ENCODE results near the gene SYNDIG1.

SYNDIG1 gene

DNA sequence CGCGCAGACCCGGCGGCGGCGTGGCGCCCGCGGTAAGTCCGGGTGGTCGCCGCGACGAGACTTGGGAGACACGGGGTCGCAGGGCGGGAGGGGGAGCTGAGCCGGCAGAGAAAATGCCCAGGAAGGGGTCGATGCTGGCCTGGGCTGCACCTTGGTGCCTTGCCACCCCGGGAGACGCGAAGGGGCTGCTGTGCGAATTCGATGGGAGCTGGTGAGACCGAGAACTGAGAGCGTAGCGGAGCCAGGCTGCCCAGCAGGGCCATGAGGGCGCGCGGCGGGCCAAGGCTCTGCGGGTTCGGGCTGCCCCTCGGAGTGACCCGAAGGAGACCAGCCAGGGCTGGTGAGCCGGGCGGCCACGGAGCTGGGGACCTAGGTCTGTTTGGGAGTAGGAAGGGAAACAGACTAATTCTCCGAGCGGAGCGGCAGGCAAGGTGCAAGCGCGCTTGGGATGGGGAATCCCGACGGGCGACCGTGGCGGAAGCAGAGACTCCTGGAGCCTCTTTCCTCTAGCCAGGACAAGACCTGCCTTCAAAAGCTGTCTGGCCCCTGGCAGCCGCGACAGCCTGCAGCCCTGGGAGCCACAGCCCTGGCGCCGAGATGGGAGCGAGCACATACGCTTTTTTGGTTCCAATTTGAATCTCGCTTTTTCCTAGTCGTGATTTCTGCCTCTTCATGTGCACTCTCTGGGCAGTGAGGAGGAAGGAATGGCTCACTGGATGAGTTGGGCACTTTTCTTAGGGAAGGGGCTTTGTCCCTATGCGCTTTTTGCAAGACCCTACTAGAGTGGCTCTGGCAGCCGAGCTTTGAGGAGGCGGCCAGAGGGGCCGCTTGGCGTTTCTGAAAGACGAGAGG is 691 bp downstream of the SYNDIG1 start:
- TF ChIP-seq, protein P1, sequence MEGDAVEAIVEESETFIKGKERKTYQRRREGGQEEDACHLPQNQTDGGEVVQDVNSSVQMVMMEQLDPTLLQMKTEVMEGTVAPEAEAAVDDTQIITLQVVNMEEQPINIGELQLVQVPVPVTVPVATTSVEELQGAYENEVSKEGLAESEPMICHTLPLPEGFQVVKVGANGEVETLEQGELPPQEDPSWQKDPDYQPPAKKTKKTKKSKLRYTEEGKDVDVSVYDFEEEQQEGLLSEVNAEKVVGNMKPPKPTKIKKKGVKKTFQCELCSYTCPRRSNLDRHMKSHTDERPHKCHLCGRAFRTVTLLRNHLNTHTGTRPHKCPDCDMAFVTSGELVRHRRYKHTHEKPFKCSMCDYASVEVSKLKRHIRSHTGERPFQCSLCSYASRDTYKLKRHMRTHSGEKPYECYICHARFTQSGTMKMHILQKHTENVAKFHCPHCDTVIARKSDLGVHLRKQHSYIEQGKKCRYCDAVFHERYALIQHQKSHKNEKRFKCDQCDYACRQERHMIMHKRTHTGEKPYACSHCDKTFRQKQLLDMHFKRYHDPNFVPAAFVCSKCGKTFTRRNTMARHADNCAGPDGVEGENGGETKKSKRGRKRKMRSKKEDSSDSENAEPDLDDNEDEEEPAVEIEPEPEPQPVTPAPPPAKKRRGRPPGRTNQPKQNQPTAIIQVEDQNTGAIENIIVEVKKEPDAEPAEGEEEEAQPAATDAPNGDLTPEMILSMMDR (IDR thresholded peaks at IDR 0.05; ENCODE audit: insufficient read depth, low read depth, low read length, missing control alignments): no peak
- H3K4me3 ChIP-seq (ENCODE audit: low read length): no peak overlapping the region
- peak; percentile 26 for DNase-seq (ENCODE audit: low read depth)

DNA sequence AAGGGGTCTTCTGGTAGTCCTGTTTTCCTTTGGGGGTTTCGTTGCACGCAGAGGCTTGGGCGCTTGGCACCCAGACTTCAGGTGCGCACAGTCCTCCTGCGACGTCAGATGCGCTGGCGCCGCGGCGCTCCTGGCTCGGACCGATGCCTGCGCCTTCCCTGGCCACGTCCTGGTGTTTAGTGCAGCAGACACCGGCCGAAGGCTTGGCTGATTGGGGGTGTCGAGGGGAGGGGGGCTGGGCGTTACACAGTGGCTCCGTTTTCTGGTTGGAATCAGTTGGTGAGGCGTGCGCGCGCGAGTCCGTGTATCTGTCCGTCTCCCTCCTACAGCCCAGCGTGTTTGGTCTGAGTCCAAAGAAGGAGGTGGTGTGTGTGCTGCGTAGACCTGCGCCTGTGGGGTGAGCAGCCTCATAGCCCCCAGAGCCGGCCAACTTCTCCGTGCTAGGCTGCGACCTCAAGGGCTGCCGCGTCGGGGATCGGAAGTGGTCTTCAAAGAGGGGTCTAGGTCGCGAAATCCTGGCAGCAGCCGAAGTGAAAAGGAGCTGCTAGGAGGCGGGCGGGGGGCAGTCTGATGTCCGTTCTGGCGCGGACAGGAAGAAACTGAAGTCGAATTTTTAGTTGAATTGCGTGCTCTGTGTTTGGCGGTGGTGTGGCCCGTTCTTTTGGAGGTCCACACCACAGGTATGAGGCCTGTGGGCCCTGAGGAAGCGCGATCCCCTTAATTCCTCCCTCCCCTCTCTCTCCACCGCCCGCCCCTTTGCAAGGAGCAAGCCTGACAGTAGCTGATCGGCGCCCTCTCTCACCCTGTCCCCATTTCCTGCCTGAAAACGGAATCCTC is 1.5 kb downstream of the SYNDIG1 start:
- H3K4me3 ChIP-seq (ENCODE audit: low read length): no peak overlapping the region
- TF ChIP-seq, protein P1 (IDR thresholded peaks at IDR 0.05; ENCODE audit: insufficient read depth, low read depth, low read length, missing control alignments): no peak
- peak; percentile 14 for DNase-seq (ENCODE audit: low read depth)

DNA sequence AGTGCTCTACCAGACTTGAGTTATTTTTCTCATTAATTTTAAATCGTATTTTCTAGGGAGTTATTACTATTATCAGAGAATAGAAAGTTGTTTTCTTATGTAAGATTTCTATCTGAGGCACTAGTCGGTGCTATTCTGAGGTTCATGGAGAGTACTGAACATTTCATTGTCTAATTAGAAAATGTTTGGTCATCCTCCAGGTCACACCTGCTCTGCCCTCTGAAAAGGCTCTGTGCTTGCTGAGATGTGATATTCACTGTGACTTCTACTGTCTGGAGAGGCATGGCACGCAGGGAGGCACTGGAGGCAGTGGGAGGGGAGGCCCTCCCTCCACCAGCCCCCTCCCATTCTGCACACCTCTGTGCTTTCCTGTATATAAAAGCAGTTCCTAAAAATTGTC is 3.0 kb downstream of the SYNDIG1 start:
- no peak overlapping the region for H3K4me3 ChIP-seq (ENCODE audit: low read length)
- TF ChIP-seq, protein P1 (IDR thresholded peaks at IDR 0.05; ENCODE audit: insufficient read depth, low read depth, low read length, missing control alignments): no peak
- DNase-seq (ENCODE audit: low read depth): no peak

DNA sequence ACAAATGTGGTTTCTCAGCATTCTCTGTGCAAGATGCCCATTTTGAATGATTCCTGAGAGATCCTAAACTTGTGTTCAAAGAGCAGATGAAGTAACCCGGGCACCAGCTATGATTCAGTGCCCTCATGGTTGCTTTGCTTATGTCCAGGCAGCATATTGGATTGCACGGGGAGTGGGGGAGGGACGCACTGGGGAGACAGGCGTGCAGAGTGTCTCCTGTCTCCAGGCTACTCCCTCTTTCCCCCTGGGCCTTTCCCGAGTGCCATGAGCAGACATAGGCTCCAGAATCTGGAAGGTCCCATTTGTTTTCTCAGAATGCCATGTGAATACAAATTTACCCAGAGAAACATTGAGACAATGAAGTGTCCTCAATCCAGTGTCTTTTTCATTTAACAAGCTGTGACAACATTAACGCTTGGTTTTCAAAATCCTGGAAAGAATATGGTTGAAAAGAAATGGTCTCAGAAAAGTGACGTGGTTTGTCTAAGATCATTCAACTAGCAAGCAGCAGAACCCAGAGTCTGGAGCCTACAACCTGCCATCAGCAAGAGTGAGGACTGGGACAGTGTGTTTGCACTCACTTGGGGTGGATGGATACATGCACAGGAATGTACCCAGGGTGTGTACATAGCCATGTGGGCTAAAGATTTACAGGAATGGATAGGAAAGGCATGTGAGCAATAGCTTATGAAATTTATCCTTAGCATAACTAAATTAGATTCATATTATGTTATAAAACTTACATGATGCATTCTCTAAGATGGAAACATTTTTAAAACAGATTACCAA is 4.2 kb downstream of the SYNDIG1 start:
- no peak overlapping the region for H3K4me3 ChIP-seq (ENCODE audit: low read length)
- no peak for DNase-seq (ENCODE audit: low read depth)
- TF ChIP-seq, protein P1 (IDR thresholded peaks at IDR 0.05; ENCODE audit: insufficient read depth, low read depth, low read length, missing control alignments): no peak

DNA sequence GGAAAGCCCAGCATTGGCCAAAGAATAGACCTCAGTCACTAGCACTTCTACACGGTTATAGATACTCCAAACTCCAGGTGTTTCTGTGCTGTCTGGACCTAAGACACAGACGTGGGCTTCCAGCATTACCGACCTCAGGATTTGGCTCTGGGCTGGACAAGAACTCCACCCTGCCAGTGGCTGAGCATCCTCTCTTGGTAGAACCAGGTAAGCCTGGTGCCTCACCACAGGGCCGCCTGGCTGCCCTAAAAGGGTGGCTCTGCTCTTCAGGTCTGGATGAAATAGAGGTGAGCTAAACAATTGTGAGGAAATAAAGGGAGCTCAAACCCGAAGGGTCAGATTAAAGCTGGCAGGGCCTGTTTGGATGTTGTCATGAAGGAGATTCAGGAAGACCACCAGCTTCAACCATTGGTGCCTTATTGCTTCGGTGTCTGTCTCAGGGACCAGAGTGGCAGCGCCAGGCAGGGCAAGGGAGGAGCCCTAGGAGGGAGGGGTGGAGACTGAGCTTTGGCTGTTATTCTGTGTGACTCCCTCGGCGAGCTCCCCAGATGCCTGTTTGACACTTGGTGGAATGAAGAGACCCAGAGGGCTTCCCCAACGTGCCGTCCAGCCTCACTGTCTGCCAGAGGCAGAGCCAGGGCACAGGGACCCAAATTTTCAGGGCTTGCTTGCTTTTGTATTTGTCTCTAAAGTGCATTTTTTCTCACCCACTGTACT is 8.6 kb downstream of the SYNDIG1 start:
- DNase-seq (ENCODE audit: low read depth): no peak
- no peak overlapping the region for H3K4me3 ChIP-seq (ENCODE audit: low read length)
- TF ChIP-seq, protein P1 (IDR thresholded peaks at IDR 0.05; ENCODE audit: insufficient read depth, low read depth, low read length, missing control alignments): no peak

GRCh38 chr20:24478584-24478983 is 9.2 kb downstream of the SYNDIG1 start:
- DNase-seq (ENCODE audit: low read depth): no peak
- no peak overlapping the region for H3K4me3 ChIP-seq (ENCODE audit: low read length)
- TF ChIP-seq, protein P1 (IDR thresholded peaks at IDR 0.05; ENCODE audit: insufficient read depth, low read depth, low read length, missing control alignments): no peak

Measured in epithelial cell of esophagus (primary cell).